ENCODE data around the gene JMJD6.

JMJD6 gene

DNA sequence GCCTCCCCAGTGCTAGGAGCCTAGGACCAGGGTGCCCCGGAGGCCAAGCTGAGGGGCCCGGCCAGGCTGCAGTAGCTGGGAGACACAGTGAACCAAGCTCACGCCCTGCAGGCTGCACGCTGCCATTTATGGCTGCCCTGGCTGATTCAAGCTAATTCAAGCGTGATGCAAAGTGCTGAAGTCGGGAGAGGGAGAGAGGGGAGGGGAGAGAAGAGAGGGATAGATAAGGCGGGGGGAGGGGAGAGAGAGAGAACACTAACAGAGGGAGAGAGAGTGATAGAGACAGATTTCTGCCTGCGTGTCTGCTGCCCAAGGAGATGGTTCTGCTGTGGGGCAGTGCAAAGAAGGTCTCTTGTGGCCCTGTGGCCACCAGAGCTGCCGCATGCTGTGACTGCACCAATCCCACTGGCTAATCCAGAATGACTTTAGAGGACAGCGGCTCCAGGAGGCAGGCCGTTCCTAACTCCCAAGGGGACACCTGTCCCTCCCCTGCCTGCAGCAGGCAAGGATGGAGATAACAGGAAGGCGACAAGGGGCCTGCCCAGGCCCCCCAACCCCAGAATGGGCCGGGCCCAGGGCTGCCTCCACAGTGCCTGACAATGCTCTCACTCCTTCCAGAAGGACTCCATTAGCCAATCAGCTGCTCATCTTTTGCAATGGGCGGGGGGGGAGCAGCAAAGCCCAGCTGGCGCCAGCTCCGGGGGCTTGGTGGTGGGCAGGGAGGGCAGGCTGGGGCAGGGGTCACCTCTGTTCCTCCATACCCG lies 28.5 kb downstream of the JMJD6 start:
- DNase-seq (ENCODE audit: low read depth, low spot score) = peak; percentile 82

DNA sequence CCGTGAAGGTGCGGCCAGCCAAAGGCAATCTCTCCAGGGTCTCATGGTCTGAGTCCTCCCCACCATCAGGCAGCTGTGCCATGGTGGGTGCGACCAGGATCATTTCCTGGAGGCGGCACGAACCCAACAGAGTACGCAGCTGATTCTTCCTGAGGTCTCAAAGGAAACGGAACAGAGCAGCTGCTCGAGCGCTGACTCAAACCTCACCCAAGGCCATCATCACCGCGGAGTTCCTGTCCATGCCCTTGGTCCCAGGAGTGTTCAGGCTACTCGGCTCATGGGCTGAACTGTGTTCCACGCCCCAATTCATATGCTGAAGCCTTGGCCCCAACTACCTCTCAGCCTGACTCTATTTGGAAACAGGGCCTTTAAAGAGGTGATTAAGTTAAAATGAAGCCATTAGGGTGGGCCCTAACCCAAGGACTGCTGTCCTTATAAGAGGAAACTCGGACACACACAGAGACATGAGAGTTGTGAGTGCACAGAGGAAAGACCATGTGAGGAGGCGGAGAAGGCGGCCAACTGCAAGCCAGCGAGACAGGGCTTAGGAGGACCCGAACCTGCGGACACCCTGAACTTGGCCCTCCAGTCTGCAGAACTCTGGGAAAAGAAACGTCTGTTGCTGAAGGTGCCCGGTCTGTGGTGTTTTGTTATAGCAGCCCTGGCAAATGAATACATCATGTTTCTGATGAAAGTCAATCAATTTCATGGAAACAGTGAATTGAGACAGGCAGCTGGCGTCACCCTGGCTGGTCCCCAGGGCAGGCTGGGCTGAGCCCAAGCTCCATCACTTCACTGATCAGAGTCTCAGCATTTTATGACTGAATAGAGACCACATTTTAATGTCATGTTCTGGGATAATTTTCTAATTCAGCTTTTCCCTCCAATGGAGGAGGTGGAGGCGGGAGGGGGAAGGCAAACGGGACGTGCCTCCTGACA lies 29.4 kb downstream of the JMJD6 start:
- DNase-seq (ENCODE audit: low read depth, low spot score) = no peak

DNA sequence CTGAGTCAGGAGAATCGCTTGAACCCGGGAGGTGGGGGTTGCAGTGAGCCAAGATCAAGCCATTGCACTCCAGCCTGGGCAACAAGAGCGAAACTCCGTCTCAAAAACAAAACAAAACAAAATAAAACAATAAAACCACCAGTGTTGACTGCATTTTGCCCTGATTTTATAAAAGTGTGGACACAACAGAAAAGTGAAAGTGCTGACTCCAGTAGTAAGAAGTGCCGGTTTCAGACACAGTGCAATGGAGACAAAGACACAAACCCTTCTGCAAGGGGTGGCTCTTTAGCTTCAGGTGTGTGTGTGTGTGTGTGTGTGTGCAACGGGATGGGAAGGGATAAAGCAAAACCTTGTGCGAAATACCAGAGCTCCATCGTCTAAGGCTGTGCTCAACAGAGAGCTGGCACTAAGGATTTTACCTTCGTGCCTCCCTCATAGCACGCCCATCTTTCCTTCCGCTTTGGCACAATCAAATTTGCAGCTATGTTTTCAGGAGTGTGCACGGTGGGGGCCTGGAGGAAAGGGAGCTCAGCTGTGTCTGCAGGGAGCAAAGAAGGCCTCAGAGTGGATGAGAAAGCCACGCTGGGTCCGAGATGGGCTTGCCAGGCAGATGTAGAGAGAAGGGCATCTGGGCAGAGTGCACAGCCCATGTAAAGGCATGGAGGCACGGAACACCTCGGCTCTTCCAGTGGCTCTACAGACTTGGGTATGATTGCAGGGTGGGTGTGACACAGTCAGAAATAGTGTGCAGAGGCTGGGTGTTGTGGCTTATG lies 31.2 kb downstream of the JMJD6 start:
- DNase-seq (ENCODE audit: low read depth, low spot score) = no peak

DNA sequence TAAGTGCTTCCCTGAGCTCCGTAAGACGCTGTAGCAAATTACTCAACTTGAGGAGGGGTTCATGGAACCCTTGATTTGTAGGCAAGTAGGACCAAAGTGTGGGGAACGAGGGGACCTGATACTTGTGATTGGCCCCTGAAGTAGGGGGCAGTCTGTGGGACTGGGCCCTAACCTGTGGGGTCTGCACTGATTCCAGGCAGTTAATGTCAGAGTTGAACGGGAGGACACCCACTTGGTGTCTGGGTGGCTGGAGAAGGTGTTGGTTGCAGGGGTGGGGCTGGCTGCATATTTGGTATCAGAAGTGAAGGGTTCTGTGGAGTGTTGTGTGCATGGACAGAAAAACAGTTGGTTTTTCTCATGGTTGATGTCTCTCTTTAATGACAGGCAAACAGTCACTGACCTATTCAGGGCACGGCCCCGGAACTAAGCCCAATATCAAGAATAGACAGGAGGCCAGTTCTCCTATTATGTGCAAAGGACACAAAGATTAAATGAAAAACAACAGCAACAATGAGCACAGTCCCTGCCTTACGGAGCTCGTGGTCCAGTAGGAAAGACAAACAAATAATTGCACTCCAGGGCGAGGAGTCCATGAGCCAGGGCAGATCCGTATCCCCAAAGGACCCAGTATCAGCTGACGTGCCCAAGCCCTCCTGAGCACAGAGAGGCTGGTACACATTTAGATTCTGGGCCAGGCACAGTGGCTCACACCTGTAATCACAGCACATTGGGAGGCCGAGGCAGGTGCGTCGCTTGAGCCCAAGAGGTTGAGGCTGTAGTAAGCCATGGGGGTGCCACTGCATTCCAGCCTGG lies 34.8 kb downstream of the JMJD6 start:
- no peak for DNase-seq (ENCODE audit: low read depth, low spot score)

- no peak for DNase-seq (ENCODE audit: low read depth, low spot score)
Observed at GRCh38 chr17:76690596-76691280, 35.7 kb downstream of the JMJD6 start.

DNA sequence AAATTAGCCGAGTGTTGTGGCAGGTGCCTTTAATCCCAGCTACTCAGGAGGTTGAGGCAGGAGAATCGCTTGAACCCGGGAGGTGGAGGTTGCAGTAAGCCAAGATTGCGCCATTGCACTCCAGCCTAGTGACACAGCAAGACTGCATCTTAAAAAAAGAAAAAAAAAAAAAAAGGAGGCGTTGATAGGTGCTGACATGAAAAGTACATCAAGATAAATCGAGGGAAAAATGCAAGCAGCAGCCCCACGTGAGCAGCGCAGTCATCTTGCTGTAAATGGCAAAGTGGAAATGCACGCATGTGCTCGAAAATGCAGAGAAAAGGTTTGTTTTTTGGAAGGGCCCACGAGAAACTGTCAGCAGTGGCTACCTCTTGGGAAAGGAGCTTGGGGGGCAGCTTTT lies 36.5 kb downstream of the JMJD6 start:
- DNase-seq (ENCODE audit: low read depth, low spot score) = no peak

GRCh38 chr17:76688165-76688622 lies 38.2 kb downstream of the JMJD6 start:
- DNase-seq (ENCODE audit: low read depth, low spot score) = peak; percentile 50

GRCh38 chr17:76687298-76688164 lies 38.9 kb downstream of the JMJD6 start:
- no peak for DNase-seq (ENCODE audit: low read depth, low spot score)

DNA sequence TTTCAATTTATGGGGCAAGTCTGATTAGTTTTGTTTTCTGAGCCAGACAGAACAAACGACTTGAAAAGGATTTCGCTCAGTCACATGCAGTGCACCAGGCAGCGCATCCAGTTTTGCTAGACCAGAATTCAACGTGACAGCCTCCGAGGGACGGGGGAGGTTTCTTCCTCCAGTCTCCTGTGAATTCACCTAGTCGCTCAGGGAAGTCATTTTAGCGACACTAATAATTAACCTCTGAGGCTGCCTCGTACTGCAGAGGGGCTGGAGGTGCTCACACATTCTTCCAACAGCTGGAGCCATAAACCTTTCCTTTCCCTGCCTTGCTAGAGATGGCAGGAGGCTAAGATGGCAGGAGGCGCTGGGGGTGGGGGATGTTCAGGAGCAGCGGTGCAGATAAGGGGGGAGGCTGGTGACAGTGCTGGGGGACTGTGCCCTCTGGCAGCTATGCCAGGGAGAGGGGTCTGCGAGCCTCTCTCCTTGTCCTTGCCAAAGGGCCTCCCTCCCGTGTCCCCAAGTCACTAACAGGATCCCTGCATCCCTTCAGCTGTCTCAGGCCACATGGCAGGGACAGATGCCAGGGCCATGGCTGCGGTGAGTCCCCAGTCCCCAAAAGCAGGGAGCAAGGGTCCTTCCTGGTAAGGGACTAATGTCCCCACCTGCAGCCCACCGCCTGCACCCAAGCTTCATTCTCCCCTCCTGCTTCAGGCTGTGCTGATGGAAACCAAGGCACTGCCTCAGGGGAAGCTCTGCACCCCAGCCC lies 39.7 kb downstream of the JMJD6 start:
- no peak for DNase-seq (ENCODE audit: low read depth, low spot score)

DNA sequence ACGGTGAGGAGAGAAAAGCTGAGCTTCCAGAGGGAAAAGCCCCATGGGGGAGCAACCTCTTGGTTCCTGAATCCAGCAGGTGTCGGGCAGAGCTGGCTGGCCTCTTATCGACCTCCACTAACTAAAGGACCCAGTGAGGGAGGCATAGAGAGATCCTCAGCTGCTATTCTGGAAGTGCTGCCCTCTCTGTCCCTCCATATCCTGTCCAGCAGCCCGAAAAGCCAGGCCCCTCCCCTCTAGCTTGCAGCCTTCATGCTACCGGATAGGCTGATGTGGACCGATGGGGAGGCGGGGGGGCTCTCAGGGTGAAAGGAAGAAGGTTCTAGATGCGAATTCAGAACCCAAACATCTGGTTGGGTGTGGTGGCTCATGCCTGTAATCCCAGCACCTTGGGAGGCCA lies 40.6 kb downstream of the JMJD6 start:
- no peak for DNase-seq (ENCODE audit: low read depth, low spot score)

DNA sequence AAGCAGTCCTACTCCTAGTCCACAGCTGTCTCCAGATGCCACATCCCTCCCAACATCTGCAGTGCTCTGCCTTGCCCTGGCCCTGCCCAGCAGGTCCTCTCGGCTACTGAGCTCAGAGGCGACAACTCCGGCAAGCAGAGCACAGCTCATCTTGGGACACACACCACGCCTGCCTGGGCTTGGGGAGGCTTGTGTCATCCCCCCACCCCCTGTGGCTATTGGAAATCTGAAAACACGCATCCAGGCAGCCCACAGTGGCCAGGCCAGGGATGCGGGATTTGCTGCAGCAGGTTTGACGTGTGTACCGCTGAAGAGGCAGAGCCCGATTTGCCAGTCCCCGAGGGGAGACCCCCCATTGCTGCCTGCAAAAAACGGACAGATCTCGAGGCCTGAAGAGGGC lies 41.0 kb downstream of the JMJD6 start:
- no peak for DNase-seq (ENCODE audit: low read depth, low spot score)

- DNase-seq (ENCODE audit: low read depth, low spot score) = no peak
Observed at GRCh38 chr17:76684756-76685155, 41.6 kb downstream of the JMJD6 start.

- no peak for DNase-seq (ENCODE audit: low read depth, low spot score)
Observed at GRCh38 chr17:76683921-76684745, 42.3 kb downstream of the JMJD6 start.

DNA sequence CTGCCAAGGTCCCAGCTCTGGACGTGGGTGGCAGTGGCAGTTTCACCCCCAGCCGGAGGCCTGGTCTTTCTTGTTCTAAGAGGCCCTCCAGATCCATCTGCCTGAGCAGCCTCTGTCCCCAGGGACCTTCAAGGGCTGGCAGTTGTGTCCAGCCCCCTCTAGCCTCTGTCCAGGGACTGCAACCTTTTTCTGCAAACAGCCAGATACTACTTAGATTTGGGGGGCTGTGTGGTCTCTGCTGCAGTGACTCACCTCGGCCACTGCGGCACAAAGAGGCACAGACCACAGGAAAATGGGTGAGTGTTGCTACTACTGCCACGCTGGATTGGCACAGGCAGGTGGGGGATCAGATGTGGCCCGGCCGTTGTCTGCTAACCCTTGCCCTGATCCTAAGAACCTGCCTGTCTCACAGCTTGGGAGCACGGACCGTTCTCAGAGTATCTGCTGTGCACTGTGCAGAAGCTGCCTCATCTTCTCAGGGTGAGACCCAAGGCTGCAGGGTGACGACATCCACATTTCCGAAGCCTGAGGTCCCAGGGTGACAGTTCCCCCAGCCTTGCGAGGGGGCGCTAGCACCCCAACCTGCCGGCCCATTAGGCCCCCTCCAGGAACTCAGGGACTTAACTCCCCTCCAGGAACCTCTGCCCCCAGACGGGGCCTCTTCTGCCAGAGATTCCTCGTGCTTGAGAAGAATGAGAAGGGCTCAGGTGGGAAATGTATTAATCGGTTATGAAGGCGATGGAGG lies 43.2 kb downstream of the JMJD6 start:
- DNase-seq (ENCODE audit: low read depth, low spot score) = no peak

DNA sequence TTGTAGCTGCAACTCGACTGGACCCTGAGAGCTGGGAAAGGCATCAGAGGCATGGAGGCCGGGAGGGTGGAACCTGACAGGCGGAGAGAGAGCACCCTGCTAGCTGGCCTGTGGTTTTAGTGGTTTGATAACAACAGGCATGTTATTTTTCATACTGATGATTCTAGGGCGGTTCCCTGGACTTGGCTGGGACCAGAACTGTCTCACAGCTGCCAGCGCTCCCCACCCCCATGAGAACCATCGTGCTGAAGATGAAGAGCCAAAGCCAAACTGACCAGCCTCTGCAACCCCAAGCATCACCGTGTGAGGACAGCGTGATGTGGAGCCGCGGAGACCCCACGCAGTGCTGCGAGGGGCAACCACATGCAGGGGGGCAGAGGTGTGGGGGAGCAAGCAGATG lies 44.1 kb downstream of the JMJD6 start:
- peak; percentile 53 for DNase-seq (ENCODE audit: low read depth, low spot score)

DNA sequence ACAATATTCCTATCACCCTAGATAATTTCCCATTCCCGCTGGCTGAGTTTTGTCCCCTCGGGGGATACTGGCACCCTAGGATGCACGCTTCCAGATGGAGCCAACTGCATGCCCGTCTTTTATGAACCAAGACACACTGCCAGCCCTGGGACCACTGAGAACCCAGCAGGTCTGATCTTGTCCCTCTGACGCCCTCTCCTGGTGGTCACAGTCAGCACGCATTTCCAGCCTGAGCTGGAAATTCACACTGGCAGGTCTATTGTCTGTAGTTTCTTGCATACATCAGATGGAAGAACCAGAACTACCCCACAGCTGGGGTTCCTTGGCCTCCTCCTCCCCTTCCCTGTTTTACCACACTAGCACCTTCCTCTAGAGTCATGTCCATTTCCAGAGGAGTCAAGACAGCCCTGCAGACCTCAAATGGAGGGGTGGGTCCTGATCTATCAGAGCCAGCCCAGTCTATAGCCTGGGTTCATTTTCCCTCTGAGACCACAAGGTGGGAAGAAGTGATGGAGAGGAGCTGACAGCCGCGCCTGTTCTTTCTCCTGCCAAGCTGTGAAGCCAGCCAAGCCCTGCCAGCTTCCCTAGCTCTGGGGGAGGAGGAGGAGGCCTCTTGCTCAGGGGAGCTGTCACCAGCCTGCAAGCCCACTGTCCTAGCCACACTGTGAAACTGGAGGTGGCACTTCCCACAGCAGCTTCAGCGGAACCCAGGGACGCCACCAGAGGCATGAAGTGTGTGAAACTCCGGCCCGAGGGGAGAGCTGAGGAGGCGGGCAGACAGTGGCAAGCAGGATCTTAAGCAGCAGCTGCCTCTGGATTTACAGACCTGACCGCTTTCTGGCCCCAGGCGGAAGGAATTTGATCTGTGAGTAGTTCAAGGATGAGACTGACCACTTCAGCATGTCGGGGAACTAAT lies 44.9 kb downstream of the JMJD6 start:
- peak; percentile 82 for DNase-seq (ENCODE audit: low read depth, low spot score)
